Measurements from ENCODE around the gene KIAA2012.

KIAA2012 gene

DNA sequence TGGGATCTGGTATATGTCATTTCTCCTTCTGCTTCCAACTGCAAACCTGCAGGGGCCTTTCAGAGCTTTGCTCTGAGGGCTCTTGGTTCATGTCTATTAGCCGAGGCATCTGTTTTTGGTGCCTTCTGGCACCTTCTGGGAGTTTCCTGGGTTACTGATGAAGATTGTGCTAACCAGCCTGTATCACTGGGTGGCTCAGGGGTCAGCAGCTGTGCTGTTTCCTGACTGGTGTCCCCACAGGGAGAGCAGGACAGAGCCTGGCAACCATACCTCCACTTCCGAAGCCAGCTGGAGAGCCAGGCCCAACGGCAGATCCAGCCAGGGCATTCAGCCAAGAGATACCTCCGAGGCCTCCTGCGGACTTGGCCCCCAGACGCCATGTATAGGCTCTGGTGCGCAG, 17.5 kb downstream of the KIAA2012 start:
- DNase-seq = no peak

- DNase-seq = peak; percentile 84
Measured at GRCh38 chr2:202091476-202091875, 18.4 kb downstream of the KIAA2012 start.

- no peak for DNase-seq
Measured at GRCh38 chr2:202094426-202094986, 21.5 kb downstream of the KIAA2012 start.

- no peak for DNase-seq
Measured at GRCh38 chr2:202095235-202095634, 22.2 kb downstream of the KIAA2012 start.

GRCh38 chr2:202096736-202097135, 23.7 kb downstream of the KIAA2012 start:
- DNase-seq = no peak

- no peak for DNase-seq
Measured at GRCh38 chr2:202098291-202098690, 25.2 kb downstream of the KIAA2012 start.

- no peak for DNase-seq
Measured at GRCh38 chr2:202099515-202099914, 26.5 kb downstream of the KIAA2012 start.

GRCh38 chr2:202100176-202100575, 27.1 kb downstream of the KIAA2012 start:
- DNase-seq = no peak

DNA sequence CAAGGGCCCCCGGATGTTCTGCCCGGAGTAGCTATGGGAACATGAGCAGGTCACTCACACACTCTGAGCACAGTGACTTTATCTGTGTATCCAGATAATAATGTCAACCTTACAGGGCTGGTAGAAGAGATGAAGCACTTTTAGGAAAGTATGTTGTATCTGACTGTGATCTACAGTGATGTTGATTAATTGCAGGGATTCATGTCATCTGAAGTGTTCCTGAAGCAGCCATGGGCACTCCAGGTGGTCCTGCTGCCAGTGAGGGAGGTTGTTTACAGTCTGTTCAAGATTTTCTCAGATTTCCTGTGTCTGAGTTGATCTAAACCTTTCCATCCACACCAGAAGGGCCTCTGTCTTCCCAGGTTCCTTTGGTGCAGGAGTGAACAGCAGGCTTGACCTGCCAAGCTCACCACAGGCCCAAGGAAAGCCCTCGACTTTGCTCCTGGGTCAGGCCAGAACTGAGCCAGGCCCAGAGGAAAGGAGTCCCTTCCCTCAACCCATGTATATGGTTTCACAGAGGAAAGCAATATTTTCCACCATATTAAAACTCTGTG, 28.0 kb downstream of the KIAA2012 start:
- DNase-seq = no peak

- DNase-seq = no peak
Measured at GRCh38 chr2:202102425-202103000, 29.5 kb downstream of the KIAA2012 start.

DNA sequence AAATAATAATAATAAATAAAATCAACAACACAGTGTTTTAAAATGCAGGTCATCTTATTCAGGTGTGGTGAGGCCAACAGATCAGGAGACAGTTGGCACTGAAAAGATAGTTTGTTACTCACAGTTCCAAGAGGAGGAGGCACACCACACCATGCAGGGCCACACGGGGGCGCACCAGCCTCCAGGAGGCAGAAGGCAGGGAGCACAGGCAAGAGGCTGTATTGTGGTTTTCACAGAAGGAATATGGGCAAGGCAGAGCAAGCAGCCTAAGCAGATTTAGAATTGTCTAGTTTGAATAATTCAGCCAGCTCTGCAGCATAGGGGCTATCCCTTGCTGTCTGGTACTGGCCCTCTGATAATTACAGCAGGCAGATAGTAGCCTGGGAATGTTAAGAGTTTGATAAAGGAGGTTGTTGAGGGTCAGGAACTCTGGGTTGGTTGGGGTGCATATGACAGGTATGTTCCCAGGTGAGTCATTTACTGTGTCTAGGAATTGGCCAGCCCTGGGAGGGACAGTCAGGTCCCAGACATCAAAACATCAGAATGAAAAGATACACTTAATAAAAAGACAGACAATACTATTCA, 31.3 kb downstream of the KIAA2012 start:
- peak; percentile 65 for DNase-seq

- no peak for DNase-seq
Measured at GRCh38 chr2:202105025-202105424, 32.0 kb downstream of the KIAA2012 start.

GRCh38 chr2:202108345-202108744, 35.3 kb downstream of the KIAA2012 start:
- no peak for DNase-seq

DNA sequence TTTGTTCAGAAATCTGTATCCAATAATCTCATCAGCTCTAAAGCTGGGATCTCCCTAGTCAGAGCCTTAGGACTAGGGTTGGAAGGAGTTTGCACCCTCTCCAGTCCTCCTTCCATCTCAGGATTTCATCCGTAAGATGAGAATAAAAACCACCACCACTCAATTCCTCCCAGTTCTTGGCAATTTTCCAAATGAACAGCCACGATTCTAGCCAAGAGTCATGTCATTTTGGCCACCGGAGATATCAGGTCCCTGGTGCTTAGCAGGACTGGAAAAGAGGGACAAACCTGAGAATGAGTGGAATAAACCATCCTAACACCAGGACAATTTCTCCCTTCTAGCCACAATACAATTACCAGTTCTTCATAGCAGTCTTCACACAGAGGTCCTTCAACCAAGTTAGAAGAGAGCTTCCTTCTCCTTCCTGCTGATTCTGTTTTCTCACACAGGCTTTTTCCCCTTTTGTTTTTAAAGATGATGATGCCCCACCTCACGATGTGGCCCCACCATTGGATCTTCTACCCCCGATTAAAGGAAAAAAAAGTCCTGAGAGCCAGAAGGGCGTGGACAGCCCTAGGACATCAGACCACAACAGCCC, 36.2 kb downstream of the KIAA2012 start:
- DNase-seq = no peak

DNA sequence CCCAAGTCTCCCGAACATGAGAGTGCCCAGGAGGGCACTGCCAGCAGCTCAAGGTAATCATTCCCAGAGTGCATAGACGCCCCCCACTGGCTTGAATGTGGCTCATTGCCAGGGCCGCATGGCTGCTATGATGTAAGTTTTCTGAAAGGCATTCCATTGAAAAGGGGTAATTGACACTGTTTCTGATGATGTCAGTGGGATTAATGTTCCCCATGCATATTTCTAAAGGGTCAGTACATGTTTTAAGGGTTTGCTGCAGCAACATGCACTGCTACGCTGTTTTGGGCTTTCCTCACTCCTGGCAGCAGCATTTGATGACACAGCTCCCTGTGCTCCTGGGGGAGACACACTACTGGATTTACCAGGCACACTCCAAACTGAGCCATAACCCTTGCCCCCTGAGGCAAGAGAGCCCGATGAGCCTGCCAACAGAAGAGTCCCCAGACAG, 36.7 kb downstream of the KIAA2012 start:
- DNase-seq = no peak

DNA sequence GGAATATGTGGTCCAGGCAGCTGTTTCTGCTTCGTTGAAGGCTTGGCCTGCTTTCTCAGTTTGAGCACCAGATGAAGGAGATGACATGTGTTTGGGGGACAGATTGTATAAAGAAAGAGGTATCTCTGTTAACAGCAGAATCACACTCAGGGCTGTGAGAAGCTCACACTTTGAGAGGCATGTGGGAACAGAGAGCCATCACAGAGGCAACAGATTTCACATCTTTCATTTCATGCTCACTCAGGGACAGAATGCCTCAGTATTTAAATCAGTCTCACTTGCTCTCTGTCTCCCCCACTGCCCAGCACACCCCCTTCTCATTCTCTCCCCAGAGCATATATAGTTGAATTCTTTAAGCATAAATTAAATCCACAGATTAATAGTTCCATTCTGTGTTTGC, 37.4 kb downstream of the KIAA2012 start:
- no peak for DNase-seq

DNA sequence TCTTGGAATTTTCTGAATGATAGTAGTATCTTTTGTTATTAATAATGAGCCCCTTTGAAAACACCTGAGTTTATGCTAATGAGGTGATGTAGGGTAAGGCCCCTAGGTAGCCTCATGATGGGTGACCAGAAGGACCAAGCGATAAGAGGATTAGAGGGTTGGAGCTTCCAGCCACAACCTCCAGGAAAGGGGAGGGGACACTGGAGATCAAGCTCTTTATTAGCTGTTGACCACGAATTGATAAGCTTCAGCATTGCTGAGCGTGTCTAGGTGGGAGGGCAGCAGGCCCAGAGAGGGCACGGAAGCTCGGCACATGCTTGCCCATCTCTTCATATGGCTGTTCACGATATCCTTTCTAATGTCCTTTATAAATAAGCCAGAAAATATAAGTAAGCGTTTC, 39.0 kb downstream of the KIAA2012 start:
- DNase-seq = no peak

- no peak for DNase-seq
Measured at GRCh38 chr2:202113571-202114142, 40.6 kb downstream of the KIAA2012 start.

- DNase-seq = no peak
Measured at GRCh38 chr2:202114291-202114690, 41.2 kb downstream of the KIAA2012 start.

- peak; percentile 71 for DNase-seq
Measured at GRCh38 chr2:202114795-202115194, 41.7 kb downstream of the KIAA2012 start.

DNA sequence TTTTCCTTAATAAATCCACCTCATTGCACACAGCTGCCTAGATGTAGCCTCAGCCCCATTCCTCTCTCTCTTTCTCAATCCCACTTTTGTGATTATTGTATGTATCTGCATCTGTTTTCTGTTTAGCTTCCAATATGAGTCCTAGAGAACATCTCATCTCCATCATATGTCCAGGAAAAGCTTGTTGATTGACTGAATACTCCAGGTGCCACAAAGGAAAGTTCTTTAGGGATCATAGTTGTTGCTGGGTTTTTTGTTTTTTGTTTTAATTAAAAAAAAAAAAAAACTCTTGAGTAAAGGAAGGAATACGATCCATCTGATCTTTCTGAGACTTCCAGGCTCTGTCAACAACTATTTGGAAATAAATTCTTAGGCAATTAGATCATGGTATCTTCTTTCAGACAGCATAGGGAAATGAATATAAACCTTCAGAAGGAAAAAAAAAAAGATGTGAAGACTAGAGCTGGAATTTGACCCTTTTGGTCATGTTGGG, 42.5 kb downstream of the KIAA2012 start:
- DNase-seq = no peak

DNA sequence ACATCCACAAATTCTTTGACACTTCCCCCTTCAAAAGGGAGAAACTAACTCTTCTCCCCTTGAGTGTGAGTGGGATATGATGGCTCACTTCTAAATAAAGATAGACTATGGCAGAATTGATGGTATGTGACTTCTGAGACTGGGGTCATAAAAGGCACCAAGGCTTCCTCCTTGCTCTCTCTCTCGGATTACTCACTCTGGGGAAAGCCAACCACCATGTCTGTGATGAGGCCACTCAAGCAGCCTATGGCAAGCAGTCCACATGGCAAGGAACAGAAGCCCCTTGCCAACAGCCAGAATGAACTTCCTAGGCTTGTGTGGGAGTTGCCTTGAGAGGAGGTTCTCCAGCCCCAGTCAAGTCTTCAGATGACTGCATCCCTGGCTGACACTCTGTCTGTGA, 43.6 kb downstream of the KIAA2012 start:
- peak; percentile 58 for DNase-seq

GRCh38 chr2:202118168-202118567, 45.1 kb downstream of the KIAA2012 start:
- DNase-seq = no peak
